Astrocyte of the cerebellum (primary cell): ENCODE measurements around the gene GSE1.

Experiments
- DNase-seq: peaks from one replicate; pipeline ENCODE4 v3.0.0-alpha.2; 2011; ENCODE audit warnings: low read depth
- H3K4me3 ChIP-seq: 2 replicates; pipeline ENCODE4 v1.5.1; 2011; ENCODE audit warnings: mild to moderate bottlenecking, low read depth, low read length, moderate library complexity
- CTCF ChIP-seq: IDR thresholded peaks from 2 replicates; pipeline ENCODE4 v1.5.1; 2012; ENCODE audit warnings: low read length, low read depth, moderate library complexity, mild to moderate bottlenecking; ENCODE audit errors: missing control alignments
- in situ Hi-C: cut with HindIII; loops from 2 replicates; pipeline ENCODE4 v1.10.0; 2017; ENCODE audit warnings: low sequenced_read_pairs

The GSE1 gene

GRCh38 chr16:85623997-85624601 lies 11.0 kb downstream of the GSE1 start:
- no peak for TF ChIP-seq CTCF
- DNase-seq, result no peak
- in situ Hi-C loops, result no loop called here
- no peak overlapping the region for H3K4me3 ChIP-seq

GRCh38 chr16:85624646-85625045 lies 11.5 kb downstream of the GSE1 start:
- DNase-seq, result no peak
- in situ Hi-C loops, result no loop called here
- no peak overlapping the region for H3K4me3 ChIP-seq
- TF ChIP-seq CTCF, result no peak

DNA sequence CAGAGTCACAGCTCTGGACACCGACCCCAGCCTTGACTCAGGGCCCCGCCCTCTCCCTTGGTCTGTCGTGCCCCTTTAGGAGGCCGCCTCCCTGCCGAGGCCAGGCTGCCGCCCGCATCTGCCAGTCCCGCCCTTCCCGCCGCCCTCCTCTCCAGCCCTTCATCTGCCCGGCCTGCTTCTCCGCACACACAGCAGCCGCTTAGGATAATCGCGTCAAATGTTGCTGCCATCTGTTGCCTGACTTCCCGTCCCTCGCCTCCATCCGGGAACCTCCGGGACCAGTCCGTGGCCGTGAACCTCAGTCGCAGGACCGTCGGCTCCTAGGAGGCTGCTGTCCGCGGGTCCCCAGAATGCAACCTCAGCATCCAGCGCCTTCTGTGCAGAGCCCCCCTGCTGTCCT lies 11.9 kb downstream of the GSE1 start:
- no peak for DNase-seq
- in situ Hi-C loops, result no loop called here
- no peak overlapping the region for H3K4me3 ChIP-seq
- no peak for TF ChIP-seq CTCF

DNA sequence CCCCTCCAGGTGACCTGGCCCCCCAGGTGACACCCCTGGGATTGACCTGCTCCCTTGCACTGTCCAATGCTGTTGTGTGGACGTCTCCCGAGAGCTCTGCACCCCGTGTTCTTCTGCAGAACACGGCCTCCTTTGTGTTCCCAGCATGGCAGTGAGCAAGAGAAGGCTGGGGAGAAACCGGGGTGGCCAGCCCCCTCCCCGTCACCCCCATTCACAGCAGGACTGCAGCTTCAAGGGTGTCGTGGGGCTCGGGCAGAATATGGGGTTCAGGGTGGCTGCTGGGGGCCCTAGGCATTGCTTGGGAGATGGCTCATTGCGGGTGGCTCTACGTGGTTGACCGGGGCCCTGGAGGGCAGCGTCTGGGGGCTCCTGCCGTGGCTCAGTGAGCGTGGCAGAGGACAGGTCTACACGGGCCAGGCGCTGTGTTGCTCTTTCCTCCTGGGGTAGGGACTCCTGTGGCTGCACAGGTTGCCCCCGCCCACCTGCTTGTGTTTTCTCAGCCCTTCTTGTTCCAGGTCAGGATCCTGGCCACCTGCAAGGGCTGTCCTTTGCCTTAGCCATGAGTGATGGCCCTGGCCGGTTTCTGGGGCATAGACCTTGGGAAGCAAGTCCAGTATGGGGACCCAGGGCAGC lies 12.5 kb downstream of the GSE1 start:
- no peak for TF ChIP-seq CTCF
- in situ Hi-C loops, result no loop called here
- H3K4me3 ChIP-seq, result no peak overlapping the region
- DNase-seq, result no peak

- no peak overlapping the region for H3K4me3 ChIP-seq
- DNase-seq, result no peak
- no peak for TF ChIP-seq CTCF
- in situ Hi-C loops, result no loop called here
These were observed 13.3 kb downstream of the GSE1 start for GRCh38 chr16:85626191-85626981.

- no peak overlapping the region for H3K4me3 ChIP-seq
- in situ Hi-C loops, result no loop called here
- no peak for TF ChIP-seq CTCF
- no peak for DNase-seq
These were observed 14.0 kb downstream of the GSE1 start for GRCh38 chr16:85627089-85627488.
